CD1c-positive myeloid dendritic cell (primary cell): ENCODE data around the gene NME2.

Source experiments
- DNase-seq: peaks from one replicate; pipeline ENCODE4 v3.0.0-alpha.2; 2016; ENCODE audit errors: extremely low spot score

NME2 gene

DNA sequence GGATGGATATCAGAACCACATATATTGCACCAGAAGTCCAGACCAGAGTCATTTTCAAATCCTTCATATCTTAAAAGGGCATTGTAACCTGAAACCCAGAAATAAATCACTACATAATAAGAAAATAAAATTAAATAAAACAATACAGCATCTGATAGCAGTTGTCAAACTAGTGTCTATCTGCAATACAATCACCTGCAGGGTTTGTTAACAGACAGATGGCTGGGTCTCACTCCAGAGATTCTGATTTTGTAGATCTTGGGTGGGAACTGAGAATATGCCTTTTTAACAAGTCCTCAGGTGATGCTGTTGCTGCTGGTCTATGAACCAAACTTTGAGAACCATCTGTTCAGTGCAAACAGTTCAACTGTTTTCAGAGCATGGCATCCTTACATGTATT is 37.6 kb downstream of the NME2 start:
- no peak for DNase-seq

- no peak for DNase-seq
Measured at GRCh38 chr17:51214920-51215319, 48.7 kb downstream of the NME2 start.

DNA sequence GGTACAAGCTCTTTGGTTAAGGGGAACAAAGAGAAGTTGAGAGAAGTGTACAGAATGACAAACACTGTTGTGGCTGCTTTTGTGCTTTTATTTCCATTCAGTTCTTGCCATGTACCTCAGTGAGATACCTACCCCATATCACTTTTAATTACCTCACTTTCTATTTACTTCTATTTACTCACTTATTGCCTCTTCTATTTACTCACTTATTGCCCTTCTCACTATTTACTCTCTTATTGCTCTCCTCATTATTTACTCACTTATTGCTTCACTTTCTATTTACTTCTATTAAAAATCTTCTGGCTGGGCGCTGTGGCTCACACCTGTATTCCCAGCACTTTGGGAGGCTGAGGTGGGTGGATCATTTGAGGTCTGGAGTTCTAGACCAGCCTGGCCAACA is 51.7 kb downstream of the NME2 start:
- no peak for DNase-seq

DNA sequence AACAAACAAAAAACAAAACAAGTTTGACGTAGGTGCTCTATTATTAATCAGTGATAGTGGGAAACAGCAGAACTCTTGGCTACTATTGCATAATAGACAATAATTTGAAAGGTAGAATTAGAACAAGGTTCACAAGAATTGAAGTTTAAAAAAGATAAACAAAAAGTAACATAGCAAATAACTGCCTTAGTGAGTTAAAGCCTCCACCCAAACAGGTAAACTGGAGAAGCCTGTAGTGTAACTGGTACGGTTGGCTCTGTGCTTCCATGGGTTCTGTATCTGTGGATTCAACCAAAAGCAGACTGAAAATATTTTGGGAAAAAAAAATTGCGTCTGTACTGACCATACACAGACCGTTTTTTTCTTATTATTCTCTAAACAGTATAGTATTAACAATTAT is 55.1 kb downstream of the NME2 start:
- no peak for DNase-seq
